Endothelial cell of umbilical vein (primary cell): Measurements from ENCODE around the gene NSA2. TPM values are rescaled to one million over a fixed set of nuclear protein-coding genes. Genes with fewer than 3 reads are reported as not detected.

Experiments
- BruUV-seq: library from RNA; stranded (reverse); fragments of 400-500 nt; replicated peaks from 2 replicates; lab custom pipeline; 2021; lab: Mats Ljungman, UMichigan
- CTCF ChIA-PET: fragments of 300-600, 350-600 bp; sonication (Branson Sonifier 250); formaldehyde crosslinking; loops from one replicate; lab custom pipeline; 2021; ENCODE audit warnings: antibody characterized with exemption, inconsistent platforms; lab: Charles Lee
- POLR2A ChIA-PET: fragments of 300-600, 350-600 bp; sonication (Branson Sonifier 250); formaldehyde crosslinking; loops from one replicate; lab custom pipeline; 2021; ENCODE audit warnings: antibody characterized with exemption, inconsistent platforms; lab: Charles Lee
- DNase-seq: peaks from one replicate; pipeline ENCODE4 v3.0.0-alpha.2; 2011; ENCODE audit warnings: low read depth, low spot score
- FAIRE-seq: peaks from 2 replicates; lab custom pipeline; 2011; peaks lifted over from hg19 to GRCh38; lab: Jason Lieb, UNC
- H2AFZ ChIP-seq: 2 replicates; pipeline ENCODE4 v1.6.0; 2012; ENCODE audit warnings: low read depth, low read length, control low read depth, inconsistent platforms
- H3K27ac ChIP-seq: 2 replicates; pipeline ENCODE4 v1.5.1; 2011; ENCODE audit warnings: low read depth, mild to moderate bottlenecking, control low read depth, low read length, moderate library complexity; ENCODE audit not compliant: insufficient read depth
- H3K27me3 ChIP-seq, 2 experiments: 2 replicates each; pipeline versions ENCODE4 v1.6.0 to v1.6.1; 2011; ENCODE audit warnings: low read length in 2 of 2, mixed read lengths in 1 of 2; ENCODE audit not compliant: control insufficient read depth in 2 of 2, insufficient read depth in 2 of 2
- H3K36me3 ChIP-seq, 2 experiments: 2 replicates in 1 of 2; 3 replicates in 1 of 2; pipeline ENCODE4 v1.5.1; 2011; ENCODE audit warnings: low read length in 2 of 2, mild to moderate bottlenecking in 1 of 2, moderate library complexity in 1 of 2; ENCODE audit not compliant: control insufficient read depth in 2 of 2, insufficient read depth in 2 of 2; ENCODE audit errors: extremely low read depth in 1 of 2
- H3K4me1 ChIP-seq: 3 replicates; pipeline ENCODE4 v1.5.1; 2011; ENCODE audit warnings: mild to moderate bottlenecking, low read length; ENCODE audit not compliant: control insufficient read depth, insufficient read depth; ENCODE audit errors: extremely low read depth
- H3K4me2 ChIP-seq: 2 replicates; pipeline ENCODE4 v1.6.1; 2011; ENCODE audit warnings: low read length, control low read depth, mixed read lengths; ENCODE audit not compliant: insufficient read depth
- H3K4me3 ChIP-seq, 3 experiments: fragments of 200-600 bp in 1 of 3; sonication (generic), shearing (Covaris generic) in 1 of 3; replicated peaks in 1 of 3; 2 replicates each; pipeline ENCODE4 v1.5.1; 2011 to 2016; ENCODE audit warnings: control low read depth in 3 of 3, low read length in 3 of 3, mild to moderate bottlenecking in 2 of 3, inconsistent platforms in 1 of 3, low read depth in 1 of 3, moderate library complexity in 1 of 3; ENCODE audit not compliant: insufficient read depth in 1 of 3
- H3K79me2 ChIP-seq: 2 replicates; pipeline ENCODE4 v1.6.0; 2012; ENCODE audit warnings: low read length, inconsistent platforms; ENCODE audit not compliant: control insufficient read depth, insufficient read depth
- H3K9ac ChIP-seq: replicated peaks from 2 replicates; pipeline ENCODE3; 2011; ENCODE audit warnings: low read length, control low read depth; ENCODE audit not compliant: insufficient read depth; ENCODE audit errors: extremely low read depth
- H3K9me1 ChIP-seq: replicated peaks from 3 replicates; pipeline ENCODE4 v1.6.0; 2011; ENCODE audit warnings: mild to moderate bottlenecking, low read length; ENCODE audit not compliant: control insufficient read depth, insufficient read depth; ENCODE audit errors: extremely low read depth
- H3K9me3 ChIP-seq: replicated peaks from 2 replicates; pipeline ENCODE4 v1.5.1; 2012; ENCODE audit warnings: low read length, inconsistent platforms; ENCODE audit not compliant: control insufficient read depth, insufficient read depth
- H4K20me1 ChIP-seq: replicated peaks from 2 replicates; pipeline ENCODE3; 2011; ENCODE audit warnings: mild to moderate bottlenecking, low read length; ENCODE audit not compliant: control insufficient read depth, insufficient read depth; ENCODE audit errors: extremely low read depth
- CTCF ChIP-seq, 2 donors: IDR thresholded peaks; 1 replicate in 1 of 2; 2 replicates in 1 of 2; pipeline ENCODE4 v1.5.1; 2011; ENCODE audit warnings: low read length in 2 of 2, mild to moderate bottlenecking in 2 of 2, moderate library complexity in 2 of 2, control low read depth in 1 of 2, inconsistent platforms in 1 of 2, low read depth in 1 of 2; ENCODE audit not compliant: insufficient read depth in 1 of 2; ENCODE audit errors: extremely low read depth in 1 of 2
- EZH2 ChIP-seq: IDR thresholded peaks from 2 replicates; pipeline ENCODE4 v1.6.1; 2012; ENCODE audit warnings: borderline replicate concordance, low read depth, mild to moderate bottlenecking, moderate library complexity, low read length, inconsistent platforms; ENCODE audit not compliant: severe bottlenecking
- FOS ChIP-seq: IDR thresholded peaks from 2 replicates; pipeline ENCODE4 v1.6.1; 2011; ENCODE audit warnings: mild to moderate bottlenecking, low read length, moderate library complexity, borderline replicate concordance; ENCODE audit not compliant: insufficient read depth
- GATA2 ChIP-seq: IDR thresholded peaks from 2 replicates; pipeline ENCODE4 v1.7.0; 2011; ENCODE audit warnings: low read depth, mild to moderate bottlenecking, moderate library complexity, mixed read lengths, low read length; ENCODE audit not compliant: insufficient read length, insufficient read depth
- JUN ChIP-seq: IDR thresholded peaks from 2 replicates; pipeline ENCODE4 v1.6.1; 2011; ENCODE audit warnings: borderline replicate concordance, low read depth; ENCODE audit not compliant: insufficient read length, insufficient read depth
- MYC ChIP-seq: IDR thresholded peaks from one replicate; pipeline ENCODE4 v1.6.1; 2011; ENCODE audit warnings: mild to moderate bottlenecking, low read depth, low read length
- POLR2A ChIP-seq: IDR thresholded peaks from 2 replicates; pipeline ENCODE4 v1.6.1; 2012; ENCODE audit warnings: low read depth, mild to moderate bottlenecking, control low read depth, low read length
- POLR2AphosphoS5 ChIP-seq: IDR thresholded peaks from 2 replicates; pipeline ENCODE4 v1.6.1; 2012; ENCODE audit warnings: low read depth, mild to moderate bottlenecking, control low read depth, low read length, moderate library complexity; ENCODE audit not compliant: insufficient read depth
- dilution Hi-C: fragments of 300-500 bp; cut with MboI; formaldehyde crosslinking; loops from one replicate; pipeline ENCODE4 v1.15.0; 2019; ENCODE audit warnings: low sequenced_read_pairs; ENCODE audit not compliant: extremely low pct_ligation_motif_present
- intact Hi-C: fragments of 100-400 bp; cut with micrococcal nuclease; formaldehyde crosslinking; loops from one replicate; pipeline ENCODE4 v1.10.0; 2022
- polyA plus RNA-seq, 4 experiments: library from polyadenylated mRNA; depleted of rRNA in 3 of 4; stranded (reverse) in 3 of 4; unstranded in 1 of 4; fragments of >200 nt; gene quantifications; 2 replicates each; pipeline versions ENCODE4 v1.2.1 to v1.2.3, GENCODE V29; 2011 to 2012; ENCODE audit warnings: missing spikeins in 1 of 4
- total RNA-seq: library from RNA; stranded (reverse); gene quantifications from 2 replicates; pipeline ENCODE4 v1.2.3, GENCODE V29; 2021
- TF ChIP-seq, protein P1 (sequence below): IDR thresholded peaks from 2 replicates; pipeline ENCODE4 v1.6.1; 2011; ENCODE audit not compliant: insufficient read depth, insufficient read length

NSA2 gene
- total and polyA plus RNA-seq, 2 donors (not counting 3 experiments of a cell fraction or from before 2014, with no cell fraction given): 20.7 to 73.8 TPM

DNA sequence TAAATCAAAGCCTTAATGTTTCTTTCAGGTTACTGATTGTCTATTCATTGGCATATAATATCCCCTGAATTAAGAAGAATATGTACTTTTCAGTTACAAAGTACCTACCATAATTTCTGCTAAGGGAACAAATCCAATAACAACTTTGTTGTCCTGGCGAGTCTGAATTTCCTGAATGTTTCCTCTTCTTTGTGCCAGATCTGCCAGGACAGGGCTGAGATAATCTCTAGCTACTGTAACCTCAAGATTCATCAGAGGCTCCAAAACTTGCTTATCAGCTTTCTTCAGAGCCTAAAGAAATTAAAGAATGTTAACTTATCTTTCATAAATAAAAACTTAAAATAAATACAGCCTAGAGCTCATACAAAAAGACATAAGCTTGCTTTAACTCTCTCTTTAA, 44.8 kb upstream of the NSA2 start:
- DNase-seq (peak; percentile 70), FAIRE-seq (peak; percentile 31)
- Histone ChIP-seq H3K4me2 (peak overlapping the region; percentile 17), H4K20me1 (no peaks in the 10 kb centered on the region), H3K27me3 (no peaks in the 10 kb centered on the region), H3K27ac (no peak overlapping the region), H3K79me2 (no peaks in the 10 kb centered on the region), H3K9ac (no peak overlapping the region), H2AFZ (no peak overlapping the region), H3K4me1 (peaks cover 15% of the 10 kb centered on the region), H3K4me3 (no peak overlapping the region), H3K9me3 (no peaks in the 10 kb centered on the region), H3K9me1 (no peaks in the 10 kb centered on the region), H3K36me3 (peaks cover 10 to 22% of the 10 kb centered on the region in 2 experiments)
- dilution Hi-C loops: no loop called here
- BruUV-seq: no TSS peak
- ChIA-PET POLR2A (no interaction called here), CTCF (interaction anchor here (1.3 kb wide), 1 partner anchor 49 kb away, joined by 7 read pairs; no protein-coding TSS in a partner anchor)
- TF ChIP-seq GATA2 (no peak), POLR2A (no peak), FOS (no peak), JUN (no peak), POLR2AphosphoS5 (no peak), EZH2 (no peak), MYC (no peak), CTCF (IDR thresholded peaks at IDR 0.05; ENCODE audit: extremely low read depth in 1 of 2, insufficient read depth in 1 of 2, low read depth in 1 of 2, low read length in 2 of 2) (no peak)
- TF ChIP-seq, protein P1, sequence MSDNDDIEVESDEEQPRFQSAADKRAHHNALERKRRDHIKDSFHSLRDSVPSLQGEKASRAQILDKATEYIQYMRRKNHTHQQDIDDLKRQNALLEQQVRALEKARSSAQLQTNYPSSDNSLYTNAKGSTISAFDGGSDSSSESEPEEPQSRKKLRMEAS: no peak
- intact Hi-C loops: no loop called here
